AML-193 (cell line): ENCODE results near the gene PGS1.

ENCODE experiments used
- DNase-seq, 2 experiments: peaks; one replicate each; lab custom pipeline; 2025; lab: John Stamatoyannopoulos, UW

PGS1 gene

DNA sequence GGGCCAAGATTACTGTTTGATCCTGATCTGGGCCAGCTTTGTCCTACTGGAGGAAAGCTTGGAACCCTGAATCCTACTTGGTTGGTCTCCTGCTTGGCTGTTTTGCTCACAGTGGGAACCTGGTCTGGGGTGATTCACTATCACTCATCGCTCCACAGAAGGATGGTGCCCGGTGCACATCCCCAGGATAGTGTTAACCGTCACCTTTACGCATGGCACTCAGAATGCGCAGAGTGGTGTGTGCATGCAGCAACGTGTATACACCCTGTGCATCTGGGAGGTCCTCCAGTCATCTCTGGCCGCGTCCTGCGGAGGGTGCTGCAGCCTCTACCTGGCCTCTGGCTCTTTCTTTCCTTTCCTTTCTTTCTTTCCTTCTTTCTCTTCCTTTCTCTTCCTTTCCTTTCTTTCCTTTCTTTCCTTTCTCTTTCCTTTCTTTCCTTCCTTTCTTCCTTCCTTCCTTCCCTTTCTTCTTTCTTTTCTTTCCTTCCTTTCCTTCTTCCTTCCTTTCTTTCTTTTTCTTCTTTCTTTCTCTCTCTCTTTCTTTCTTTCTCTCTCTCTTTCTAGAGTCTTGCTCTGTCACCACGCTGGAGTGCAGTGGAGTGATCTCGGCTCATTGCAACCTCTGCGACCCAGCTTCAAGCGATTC lies 31.7 kb upstream of the PGS1 start:
- no peak for DNase-seq

DNA sequence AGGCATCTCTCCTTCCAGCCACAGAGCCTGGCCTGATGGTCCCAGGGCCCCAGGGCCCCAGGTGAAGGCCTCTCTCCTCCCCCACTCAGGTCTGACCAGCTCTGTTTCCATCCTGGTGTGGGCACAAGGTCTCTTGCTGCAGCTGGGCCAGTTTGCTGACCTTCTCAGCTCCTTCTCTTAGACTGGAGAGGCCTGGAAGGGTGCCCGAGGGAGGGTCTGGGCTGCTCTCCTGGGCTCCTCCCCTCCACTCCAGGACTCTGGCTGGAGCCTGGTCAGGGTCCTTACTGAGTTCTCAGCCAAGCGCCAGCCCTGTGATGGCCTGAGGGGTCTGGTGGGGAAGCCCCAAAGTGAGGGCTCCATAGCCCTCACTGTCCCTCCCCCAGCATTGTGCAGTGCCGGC lies 31.0 kb upstream of the PGS1 start:
- no peak for DNase-seq

DNA sequence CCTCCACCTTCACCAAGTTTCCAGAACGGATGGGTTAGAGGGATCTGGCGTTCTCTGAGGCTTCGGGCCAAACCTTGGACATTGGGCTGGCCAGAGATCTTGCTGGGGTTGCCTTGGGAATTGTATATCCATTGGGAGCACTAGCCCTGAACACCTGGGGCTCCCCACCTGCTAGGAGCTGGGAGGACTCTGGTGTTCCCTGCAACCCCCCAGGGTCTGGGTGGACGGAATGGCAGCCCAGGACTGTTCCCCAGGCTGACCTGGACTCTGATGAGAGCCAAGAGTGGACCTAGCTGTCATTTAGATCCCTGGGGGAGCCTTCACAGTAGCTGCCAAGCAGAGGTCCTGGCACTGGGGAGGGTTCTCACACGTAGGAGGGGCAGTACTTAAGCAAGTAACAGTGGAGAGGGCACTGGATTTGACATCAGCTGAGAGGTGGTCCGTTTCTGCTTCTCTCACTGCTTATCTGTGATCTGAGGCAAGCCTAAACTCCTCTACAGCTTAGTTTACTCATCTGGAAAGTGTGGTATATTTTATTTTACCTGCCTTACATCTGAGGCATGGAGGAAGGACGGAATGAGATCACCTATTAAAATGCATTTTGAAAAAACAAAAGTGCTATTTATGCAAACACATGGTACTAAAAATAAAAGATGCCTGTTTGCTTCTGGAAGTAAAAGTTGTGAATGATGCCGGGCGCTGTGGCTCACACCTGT lies 30.2 kb upstream of the PGS1 start:
- DNase-seq: no peak

DNA sequence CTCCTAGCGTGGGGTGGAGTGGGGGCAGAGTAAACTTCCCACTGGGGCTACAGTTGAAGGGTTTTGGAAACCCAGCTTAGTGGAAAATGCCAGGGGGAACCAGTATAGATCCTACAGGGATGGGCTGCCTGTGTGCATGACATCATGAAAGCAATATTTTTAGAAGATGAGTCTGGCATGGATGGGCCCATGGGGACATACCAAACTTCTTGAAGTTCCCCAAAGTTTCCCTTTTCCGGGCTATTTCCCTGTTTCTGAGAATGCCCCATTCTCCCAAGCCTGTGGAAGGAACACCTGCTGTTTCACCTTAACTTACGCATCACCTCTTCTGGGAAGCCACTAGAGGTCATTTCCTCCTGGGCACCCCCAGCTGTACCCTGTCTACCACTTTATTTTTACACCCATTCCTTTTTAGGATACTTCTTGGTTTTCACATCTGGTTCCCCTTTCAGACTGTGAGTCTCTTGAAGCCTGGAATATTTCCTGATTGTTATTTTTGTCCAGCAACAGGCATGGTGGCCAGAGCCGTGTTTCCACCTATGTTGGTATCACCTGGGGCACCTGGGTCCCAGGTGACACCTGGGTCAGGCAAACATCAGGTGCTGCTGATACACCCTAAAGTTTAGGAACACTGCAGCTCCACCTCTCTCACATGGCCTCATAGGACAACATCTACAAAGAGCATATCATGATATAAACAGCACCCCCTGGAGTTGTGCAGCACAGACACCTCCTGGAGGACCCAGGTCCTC lies 28.4 kb upstream of the PGS1 start:
- peak in 1 of 2 experiments; percentile 6 for DNase-seq

DNA sequence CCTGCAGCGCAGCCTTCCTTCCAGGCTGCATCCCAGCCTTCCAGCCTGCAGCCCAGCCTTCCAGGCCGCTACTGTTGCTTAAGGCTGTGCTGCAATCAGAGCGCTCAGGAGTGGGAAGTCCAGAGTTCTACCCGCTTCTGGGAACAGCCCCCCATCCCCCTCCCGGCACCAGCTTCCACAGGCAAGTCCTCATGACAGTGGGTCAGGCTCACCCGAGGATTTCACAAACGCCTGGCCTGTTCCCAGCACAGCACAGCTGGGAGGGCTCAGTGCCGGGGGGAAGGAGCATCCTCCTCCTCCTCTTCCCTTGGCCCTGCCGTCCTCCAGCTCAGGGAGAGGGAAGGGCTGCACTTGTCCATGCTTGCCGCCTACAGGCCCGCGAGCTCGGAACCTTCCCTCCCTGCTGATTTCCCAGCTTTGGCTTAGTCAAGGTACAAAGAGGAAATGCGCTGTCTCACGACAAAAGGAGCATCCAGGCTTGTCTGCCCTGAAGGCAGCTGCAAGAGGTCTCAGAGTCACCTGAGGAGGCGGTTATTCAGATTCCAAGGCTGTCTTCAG lies 26.9 kb upstream of the PGS1 start:
- DNase-seq: no peak

DNA sequence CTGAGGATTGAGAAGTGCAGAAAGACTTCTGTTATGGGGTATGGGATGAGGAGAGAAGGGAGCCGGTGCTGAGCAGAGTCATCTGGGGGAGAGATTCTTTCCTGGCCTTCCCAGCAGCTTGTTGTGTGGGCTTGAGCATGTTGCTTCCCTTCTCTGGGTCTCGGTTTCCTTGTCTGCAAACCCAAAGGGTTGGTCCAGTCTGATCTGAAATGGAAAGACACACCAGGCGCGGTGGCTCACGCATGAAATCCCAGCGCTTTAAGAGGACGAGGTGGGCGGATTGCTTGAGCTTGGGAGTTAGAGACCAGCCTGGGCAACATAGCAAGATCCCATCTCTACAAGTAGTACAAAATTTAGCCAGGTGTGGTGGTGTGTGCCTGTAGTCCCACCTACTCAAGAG lies 24.6 kb upstream of the PGS1 start:
- DNase-seq: no peak

DNA sequence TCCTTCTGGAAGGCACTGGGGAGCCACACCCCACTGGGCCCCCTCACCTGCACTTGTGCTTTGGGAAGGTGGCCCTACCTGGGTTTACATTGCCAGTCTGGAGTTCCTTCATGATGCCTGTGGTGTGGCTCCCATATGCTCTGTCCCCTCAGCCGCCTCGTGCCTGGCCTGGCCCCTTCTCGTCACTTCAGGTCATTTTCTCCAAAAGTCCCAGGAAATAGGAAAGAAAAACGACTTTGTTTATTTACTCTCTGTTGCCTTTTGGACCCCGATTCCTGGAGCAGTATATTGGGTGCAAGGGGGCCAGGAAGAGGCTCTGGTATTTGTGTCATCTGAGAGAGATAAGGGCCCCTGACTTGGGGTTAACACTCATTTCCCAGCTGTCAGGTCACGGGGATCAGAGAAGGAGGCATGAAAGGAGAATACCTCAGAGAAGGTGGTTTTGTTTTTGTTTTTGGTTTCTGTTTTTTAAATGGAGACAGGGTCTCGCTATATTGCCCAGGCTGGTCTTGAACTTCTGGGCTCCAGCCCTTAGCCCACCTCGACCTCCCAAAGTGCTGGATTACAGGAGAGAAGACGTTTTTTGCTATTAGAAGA lies 23.3 kb upstream of the PGS1 start:
- no peak for DNase-seq

DNA sequence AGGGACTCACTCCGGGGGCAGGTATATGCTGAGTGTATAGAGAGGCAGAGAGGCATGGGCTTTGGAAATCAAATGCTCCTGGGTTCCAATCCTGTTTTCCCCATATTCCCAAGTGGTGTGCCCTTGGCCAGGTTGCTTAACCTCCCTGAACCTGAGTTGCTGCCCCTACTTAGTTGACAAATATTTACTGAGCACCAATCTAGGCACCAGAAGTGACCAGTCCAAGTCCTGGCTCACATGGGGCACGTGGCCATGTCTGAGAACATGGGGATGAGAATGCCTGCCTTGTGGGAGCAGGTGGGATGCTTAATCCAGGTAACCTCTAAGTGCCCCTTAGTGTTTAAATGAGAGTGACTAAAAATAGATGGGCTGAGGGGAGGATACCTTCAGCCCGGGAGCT lies 22.7 kb upstream of the PGS1 start:
- no peak for DNase-seq

DNA sequence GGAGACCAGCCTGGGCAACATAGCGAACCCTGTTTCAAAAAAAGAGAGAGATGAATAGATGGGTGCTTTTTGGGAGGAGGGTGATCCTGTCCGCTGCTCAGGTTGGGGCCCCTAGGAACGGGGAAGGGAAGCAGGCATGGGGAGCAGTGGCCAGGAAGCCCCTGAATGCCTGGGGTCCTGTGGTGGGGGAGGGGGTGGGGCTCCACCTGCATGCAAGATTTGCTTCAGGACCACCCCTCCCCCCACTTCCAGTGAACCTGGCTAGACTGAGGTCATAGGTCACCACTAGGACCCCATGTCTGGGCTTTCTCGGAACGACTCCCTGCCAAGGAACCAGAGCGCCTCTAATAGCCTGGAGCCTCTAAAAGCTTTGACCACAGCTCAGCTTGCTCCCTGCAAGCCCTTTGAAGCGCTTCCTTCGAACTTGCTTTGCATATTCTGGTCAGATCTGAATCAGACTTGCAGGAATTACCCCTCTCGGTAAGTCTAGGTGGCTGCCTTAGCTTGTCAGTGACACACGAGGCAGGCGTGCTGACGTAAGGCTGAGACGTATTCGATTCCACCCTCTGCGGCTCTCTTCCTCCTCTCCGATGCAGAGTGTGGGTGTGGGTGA lies 22.2 kb upstream of the PGS1 start:
- peak; percentile 79 to 84 for DNase-seq

DNA sequence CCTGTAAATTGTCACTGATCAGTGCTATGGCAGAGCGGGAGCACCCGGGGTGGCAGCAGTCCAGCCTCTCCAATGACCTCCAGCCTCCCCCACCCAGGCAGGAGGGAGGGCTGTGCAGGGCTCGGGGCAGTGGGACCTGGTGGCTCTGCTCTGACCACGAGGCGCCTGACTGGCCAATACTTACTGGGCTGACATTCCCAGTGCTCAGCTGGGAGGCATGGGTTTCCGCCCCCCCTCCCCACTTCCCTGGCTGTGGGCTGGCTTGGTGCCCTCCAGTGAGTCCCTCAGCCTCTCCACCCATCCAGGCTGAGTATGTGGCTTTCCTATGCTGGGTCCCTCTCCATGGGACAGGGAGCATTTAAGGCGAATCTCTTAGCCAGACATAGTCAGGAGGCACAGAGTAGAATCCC lies 21.3 kb upstream of the PGS1 start:
- no peak for DNase-seq

DNA sequence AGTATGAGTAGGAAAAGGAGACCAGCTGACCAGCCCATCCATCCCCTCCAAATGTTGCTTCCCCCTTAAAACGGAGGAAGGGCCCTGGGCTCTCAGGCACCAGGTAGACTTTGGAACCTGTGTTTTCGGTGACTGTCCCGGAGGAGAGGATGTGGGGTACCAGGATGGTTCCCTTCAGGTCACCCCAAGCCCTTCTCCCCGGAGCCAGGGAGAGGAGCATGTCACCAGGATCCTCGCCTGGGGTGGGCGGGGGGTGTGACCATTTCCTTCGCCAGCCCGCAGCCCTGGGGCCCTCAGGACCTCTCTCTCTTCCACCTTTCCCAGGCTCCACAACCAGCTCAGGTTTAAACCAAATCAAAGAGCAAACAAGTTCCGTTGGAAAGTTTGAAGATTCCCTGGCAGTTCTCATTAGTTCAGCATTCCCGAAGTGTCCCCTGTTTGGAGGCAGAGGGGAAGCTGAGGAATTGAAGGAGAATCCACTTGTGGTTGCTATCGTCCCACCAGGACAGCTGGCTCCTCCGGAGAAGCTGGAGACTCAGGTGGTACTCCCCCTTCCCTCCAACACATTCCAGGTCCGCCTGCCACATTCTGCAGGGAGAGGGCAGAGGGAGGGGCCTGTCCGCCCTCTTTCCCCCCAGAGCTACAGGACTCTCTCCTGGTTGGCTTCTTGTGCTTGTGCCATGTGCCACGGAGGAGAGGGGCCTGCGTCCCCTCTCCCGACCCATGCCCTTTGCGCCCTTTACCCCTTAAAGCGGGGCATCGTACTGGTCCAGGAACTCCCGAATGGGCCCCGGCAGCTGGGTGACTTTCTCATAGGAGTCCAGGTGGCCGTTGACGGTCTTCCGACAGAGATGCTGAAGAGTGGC lies 20.5 kb upstream of the PGS1 start:
- DNase-seq: no peak

DNA sequence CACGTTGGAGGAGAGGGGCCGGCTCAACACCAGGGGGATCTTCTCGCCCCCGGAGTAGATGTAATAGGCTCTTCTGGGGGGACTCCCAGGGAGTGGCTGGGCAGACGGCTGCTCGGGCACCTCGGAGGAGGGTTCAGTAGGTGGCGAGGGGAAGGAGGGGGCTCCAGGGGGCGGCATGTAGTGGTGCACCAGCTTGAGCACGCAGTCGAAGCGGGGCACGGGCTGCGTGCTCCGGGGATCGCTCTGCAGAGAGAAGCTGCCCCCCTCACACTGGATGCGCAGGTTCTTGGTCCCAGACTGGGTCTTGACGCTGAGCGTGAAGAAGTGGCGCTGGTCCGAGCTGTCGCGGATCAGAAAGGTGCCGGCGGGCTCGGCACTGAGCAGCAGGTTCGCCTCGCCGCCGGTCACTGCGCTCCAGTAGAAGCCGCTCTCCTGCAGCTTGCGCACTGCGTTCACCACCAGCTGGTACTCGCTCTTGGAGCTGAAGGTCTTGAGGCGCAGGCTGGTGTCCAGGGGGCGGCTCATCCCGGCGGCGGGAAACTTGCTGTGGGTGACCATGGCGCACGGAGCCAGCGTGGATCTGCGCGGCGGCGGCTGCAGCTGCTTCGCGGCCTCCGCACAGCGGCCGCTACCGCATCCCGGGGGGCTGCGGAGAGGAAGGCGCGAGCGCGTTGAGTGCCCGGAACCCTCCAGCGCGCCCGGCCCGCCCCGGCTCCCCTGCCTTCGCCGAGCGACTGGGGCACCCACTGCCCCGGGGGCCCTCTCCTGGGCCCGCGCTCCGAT lies 19.7 kb upstream of the PGS1 start:
- no peak for DNase-seq

DNA sequence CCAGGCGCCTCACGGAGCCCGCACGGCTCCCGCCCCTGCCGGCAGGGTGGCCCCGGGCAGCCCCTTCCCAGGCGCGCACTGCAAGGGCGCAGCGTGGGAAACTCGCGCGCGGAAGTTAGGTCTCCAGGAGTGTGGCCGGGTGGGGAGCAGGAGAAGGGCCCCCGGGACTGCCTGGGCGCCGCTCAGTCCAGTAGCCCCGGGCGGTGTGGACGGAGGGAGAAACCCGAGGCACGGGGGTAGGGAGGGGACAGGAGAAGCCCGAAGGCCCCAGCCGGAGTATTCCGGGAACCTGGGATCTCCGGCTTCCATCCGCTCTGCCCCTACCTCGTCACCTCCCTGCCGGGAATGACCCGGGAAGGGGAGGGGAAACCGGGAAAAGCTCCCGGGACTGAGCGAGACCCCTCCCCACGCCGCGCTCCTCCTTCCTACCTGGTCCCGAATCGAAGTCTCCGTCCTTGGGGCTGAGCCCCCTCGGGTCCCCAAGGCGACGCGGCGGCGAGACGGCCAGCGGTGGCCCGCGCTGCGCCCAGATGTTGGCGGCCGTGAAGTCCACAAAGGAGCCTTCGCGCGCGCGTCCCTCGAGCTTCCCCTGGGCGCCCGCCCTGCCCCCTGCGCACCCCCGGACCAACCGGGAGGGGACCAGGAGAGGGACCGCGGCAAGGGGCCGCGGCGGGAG lies 19.0 kb upstream of the PGS1 start:
- no peak for DNase-seq

DNA sequence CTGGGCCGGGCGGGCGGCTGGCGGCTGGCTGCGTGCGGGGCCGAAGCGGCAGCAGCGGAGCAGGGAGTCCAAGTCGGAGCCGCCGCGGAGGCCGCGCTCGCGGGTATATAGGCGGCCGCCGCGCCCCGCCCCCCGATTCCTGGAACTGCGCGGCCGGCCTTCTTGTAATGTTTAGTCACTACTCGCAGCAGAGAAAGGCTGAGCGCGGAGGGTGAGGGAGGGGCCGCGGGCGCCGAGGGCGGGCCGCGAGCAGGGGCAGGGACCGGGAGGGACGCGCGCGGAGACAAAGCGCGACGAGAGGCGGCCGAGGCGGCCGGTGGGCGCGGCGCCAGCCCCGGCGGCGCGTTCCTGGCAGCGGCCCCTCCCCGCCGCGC lies 18.5 kb upstream of the PGS1 start, which contains the start of gene SOCS3:
TSS of gene SOCS3 (minus strand) at position 81 of the 374 bp plus-strand sequence. CDS start 982 bp downstream, outside the sequence.
- peak; percentile 92 to 93 for DNase-seq

DNA sequence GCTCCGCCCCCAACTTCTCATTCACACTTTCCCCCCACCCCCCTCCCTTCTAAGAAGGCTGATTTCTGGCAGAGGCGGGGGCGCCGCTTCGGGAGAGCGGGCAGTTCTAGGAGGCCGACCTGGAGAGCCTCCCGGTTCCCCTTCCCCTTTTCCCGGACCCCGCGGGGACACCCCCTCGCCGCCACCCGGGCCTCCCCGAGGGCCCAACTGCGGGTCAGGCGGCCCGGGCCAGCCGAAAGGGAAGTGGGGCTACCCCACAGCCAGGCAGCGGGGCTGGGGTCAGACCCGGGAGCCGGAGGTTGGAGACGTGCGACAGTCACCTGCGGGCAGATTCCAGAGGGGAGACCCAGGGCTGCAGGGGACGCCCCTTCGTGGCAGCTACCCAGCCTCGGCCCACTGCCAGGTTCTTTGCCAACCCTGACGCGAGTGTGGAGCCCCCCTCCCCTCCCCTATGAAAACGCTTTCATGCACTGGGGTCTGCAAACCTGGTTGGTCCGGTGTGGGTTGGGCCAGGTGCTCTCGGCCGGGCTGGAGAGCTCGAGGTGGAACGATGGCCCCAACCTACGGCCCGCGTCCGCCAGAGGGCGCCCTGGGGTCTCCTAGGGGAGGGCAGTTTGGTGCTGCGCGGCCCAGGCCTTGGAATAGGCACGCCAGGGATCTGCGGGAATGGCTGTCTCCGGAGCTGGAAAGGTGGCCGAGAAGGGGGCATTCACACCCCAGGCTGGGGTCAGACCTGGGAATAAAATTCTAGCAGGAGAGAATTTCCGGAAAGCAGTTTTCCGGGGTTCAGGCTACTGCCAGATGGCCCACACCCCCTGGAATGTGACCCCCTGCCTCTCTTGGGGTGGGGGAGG lies 17.9 kb upstream of the PGS1 start:
- DNase-seq: peak; percentile 73 to 74

DNA sequence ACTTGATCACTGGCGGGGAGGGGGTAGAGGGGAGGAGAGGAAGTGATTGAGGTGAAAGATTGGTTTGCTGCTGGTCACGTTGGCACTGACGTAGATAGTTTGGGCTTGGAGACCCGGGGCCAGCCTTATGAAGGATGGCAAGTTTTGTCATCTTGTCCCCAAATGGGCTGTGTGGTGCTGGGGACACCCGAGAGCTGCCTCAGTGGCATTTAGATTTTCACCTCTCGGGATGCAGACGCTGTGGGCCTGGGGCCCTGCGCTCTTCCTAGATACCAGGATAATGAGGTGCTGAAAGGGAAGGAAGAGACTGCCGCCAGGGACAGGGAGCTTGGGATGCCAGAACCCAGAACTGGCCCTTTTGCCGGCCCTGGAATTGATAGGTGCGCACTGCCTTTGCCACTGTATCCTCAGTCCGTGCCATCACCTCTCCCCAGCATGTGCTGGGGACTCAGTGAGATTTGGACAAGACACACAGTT lies 17.2 kb upstream of the PGS1 start:
- no peak for DNase-seq

DNA sequence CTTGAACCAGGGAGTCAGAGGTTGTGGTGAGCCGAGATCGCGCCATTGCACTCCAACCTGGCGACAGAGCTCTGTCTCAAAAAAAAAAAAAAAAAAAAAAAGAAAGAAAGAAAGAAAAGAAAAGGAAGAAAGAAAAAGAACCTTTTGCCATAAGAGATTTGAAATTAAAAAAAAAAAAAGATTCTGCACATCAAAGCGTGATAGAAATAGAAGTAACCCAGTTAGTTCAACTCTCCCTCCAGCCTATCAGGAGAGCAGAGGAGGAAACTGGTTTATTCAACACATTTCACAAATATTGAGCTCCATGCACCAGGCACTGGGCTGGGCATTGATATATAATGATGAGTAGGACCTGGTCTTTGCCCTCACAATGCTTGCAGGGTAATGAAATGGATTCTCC lies 16.2 kb upstream of the PGS1 start:
- no peak for DNase-seq

DNA sequence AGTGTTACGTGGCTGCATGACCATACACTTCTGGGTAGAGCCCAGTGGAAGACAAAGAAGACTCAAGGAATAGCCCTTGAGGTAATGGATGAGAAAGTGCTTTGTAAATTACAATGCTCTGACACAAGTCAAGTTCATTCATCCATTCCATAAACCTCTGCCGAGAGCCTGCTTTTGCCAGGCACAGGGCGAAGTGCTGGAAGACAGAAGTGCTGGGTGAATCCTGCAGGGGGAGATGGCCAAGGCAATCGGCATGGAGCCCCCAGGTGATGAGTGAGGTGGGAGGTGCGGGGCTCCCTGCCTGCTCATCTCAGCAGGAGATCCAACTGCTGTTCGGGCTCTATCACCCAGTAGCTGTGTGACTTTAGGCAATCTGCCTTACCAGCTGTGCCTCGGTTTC lies 15.8 kb upstream of the PGS1 start:
- DNase-seq: no peak
